Fibroblast of skin of back (primary cell): ENCODE measurements around the gene AGAP4. TPM values are rescaled to one million over a fixed set of nuclear protein-coding genes. Genes with fewer than 3 reads are reported as not detected.
"Not testable (repeated sequence)": the region's sequence is repeated elsewhere in the genome, so short reads cannot be mapped to it uniquely, and the experiment has no call there.

Experiments used
- DNase-seq: peaks from one replicate; pipeline ENCODE4 v3.0.0-alpha.2; 2013
- polyA plus RNA-seq, 2 experiments: library from polyadenylated mRNA; unstranded; fragments of 120-200 nt; gene quantifications; one replicate each; pipeline ENCODE4 v1.2.1, GENCODE V29; 2013; ENCODE audit not compliant: insufficient read length in 2 of 2

The AGAP4 gene
- 6.7 TPM for polyA plus RNA-seq (2013, experiment 1 of 2; ENCODE audit: insufficient read length)
- polyA plus RNA-seq (2013, experiment 2 of 2; ENCODE audit: insufficient read length) = 6.4 TPM

- DNase-seq = not testable (repeated sequence)
These were observed at the start of gene AGAP4 for GRCh38 chr10:45847400-45847799. AGAP4 (minus strand) TSS chr10:45847500; CDS start chr10:45847347, 153 bp downstream.

GRCh38 chr10:45890721-45891120, 43.4 kb upstream of the AGAP4 start:
- not testable (repeated sequence) for DNase-seq

DNA sequence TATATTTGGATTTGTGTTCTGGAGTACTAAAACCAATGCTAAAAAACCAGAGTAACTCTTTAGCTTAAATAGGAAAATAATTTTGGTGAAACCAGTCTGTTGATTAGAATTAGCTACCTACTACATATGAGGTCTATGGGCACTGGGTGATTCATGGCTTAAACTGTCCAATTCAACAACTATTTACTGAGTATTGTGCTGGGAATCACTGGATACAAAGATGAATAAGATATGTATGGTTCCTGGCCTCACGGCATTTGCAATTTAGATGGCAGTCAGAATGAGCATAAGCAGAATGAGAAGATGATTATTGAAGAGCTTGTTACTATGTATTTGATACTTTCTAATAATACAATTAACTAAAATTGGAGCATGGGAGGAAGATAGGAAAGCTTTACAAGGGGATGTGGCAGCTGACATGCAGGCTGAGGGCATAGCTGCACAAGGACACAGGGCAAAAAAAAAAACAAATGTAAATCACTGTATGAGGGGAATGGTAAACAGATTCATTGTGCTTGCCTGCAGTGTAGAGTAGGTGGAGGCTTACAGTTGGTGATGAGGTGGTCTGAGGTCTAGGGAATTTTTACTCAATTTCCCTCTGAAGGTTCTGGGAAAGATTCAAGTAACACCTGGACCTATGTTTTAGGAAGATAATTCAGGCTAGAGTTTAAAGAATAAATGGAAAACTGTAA, 42.4 kb upstream of the AGAP4 start:
- peak; percentile 5 for DNase-seq

- peak; percentile 32 for DNase-seq
These were observed 35.6 kb upstream of the AGAP4 start for GRCh38 chr10:45882880-45883279.

DNA sequence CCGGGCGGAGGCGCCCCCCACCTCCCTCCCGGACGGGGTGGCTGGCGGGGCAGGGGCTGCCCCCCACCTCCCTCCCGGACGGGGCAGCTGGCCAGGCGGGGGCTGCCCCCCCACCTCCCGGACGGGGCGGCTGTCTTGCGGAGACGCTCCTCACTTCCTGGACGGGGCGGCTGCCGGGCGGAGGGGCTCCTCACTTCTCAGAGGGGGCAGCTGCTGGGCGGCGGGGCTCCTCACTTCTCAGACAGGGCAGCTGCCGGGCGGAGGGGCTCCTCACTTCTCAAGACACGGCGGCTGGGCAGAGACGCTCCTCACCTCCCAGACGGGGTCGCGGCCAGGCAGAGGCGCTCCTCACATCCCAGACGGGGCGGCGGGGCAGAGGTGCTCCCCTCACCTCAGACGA, 18.1 kb upstream of the AGAP4 start:
- DNase-seq = not testable (repeated sequence)

- not testable (repeated sequence) for DNase-seq
These were observed 17.0 kb upstream of the AGAP4 start for GRCh38 chr10:45864264-45864663.

GRCh38 chr10:45863632-45864031, 16.3 kb upstream of the AGAP4 start:
- DNase-seq = not testable (repeated sequence)

DNA sequence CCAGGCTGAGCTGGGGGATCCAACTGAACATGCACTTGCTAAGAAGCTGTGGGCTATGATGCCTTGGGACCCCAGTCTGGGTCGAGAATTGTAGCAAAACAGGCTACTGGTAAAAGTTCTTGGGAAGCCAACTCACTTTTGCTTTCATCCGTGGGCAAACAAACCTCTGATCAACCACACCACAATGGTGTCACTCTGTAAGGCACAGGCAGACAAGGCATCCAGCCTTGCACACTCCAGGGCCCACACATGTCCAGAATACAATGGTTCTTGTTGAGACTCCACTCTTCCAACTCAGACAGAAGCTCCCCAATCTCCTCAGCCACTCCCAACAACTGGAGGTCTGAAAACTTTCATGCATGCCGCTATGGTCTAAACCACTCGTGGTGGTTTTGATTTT, 10.6 kb upstream of the AGAP4 start:
- DNase-seq = not testable (repeated sequence)

- not testable (repeated sequence) for DNase-seq
These were observed 1.2 kb upstream of the AGAP4 start for GRCh38 chr10:45848467-45848866.

- not testable (repeated sequence) for DNase-seq
These were observed 24.4 kb downstream of the AGAP4 start for GRCh38 chr10:45822918-45823317.

- peak; percentile 9 for DNase-seq
These were observed 27.0 kb downstream of the AGAP4 start for GRCh38 chr10:45820107-45820830.

DNA sequence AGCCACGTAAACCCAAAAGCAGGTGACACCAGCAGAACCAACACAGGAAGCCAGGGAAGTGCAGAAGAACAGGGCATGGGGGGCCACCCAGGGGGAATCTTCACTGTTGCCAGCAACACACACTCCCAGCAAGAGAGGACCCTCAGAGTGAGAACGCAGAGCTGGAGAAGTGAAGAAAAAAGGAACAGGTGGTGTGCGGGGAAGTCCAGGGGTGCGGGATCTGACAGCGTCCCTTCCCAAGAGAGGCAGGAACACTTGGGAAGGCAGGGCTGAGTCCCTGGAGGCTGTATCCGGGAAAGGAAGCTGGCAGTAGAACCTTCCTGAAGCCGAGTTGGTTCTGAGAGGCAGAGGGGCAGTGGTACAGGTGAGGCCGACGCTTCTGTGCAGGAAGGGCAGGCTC, 27.7 kb downstream of the AGAP4 start:
- DNase-seq = no peak

DNA sequence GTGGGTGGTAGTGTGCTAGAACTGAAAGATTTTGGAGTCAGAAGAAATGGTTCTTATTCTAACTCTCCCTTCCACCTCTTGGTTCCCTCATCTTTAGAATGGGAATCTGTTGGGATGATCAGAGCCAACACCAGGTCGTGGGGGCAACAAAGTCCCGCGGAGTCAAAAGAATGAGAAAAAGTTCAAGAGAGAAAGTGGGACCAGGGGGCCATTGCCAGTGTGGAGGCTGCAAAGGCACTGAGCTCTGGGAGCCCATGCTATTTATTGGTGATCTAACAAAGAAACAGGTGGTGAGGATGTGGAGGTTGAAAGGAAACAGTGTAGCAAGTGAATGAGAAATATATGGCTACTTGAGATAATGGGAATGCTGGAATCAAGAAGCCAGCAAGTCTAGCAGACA, 29.4 kb downstream of the AGAP4 start:
- no peak for DNase-seq

DNA sequence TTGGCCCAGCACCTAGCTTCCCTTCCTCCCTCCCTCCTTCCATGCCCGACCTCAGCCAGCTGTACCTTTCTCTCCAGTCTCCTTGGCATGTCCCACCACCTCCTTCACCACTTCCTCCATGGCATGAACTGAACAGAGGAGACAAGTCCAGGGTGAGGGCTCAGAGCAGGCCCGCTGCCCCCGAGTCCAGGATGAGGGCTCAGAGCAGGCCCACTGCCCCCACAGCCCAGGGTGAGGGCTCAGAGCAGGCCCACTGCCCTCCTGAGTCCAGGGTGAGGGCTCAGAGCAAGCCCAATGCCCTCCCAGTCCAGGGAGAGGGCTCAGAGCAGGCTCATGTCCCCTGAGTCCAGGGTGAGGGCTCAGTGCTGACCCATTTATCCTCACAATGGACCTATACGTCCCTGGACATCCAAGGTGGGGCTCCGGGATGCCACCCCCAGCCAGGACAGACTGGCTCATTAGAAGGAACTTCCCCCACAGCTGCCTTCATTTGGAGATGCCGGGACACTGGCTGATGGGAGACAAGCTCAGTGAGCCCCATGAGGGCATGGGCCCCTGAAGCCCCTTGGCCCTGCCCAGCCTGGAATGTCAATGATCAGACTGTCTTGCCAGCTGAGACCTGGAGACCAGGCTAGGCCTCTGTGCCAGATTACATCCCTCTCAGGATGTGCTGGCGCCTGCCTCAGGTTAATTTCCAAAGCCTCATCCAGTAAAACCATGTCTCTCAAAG, 30.0 kb downstream of the AGAP4 start:
- no peak for DNase-seq

- peak; percentile 31 for DNase-seq
These were observed 33.2 kb downstream of the AGAP4 start for GRCh38 chr10:45814146-45814545.

GRCh38 chr10:45812959-45813358, 34.3 kb downstream of the AGAP4 start:
- DNase-seq = not testable (repeated sequence)

DNA sequence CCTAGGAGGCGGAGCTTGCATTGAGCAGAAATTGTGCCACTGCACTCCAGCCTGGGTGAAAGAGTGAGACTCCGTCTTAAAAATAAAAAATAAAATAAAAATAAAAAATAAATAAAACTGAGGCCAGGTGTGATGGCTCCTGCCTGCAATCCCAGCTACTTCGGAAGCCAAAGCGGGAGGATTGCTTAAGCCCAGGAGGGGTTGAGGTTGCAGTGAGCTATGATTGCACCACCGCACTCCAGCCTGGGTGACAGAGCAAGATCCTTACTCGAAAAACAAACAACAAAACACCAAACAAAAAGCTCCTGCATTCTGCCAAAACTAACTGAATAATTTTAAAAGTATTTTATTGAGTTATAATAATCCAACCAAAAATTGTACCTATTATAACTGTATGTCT, 36.2 kb downstream of the AGAP4 start:
- no peak for DNase-seq

- peak; percentile 32 for DNase-seq
These were observed 37.5 kb downstream of the AGAP4 start for GRCh38 chr10:45809837-45810236.

- peak; percentile 8 for DNase-seq
These were observed 42.3 kb downstream of the AGAP4 start for GRCh38 chr10:45804996-45805395.

DNA sequence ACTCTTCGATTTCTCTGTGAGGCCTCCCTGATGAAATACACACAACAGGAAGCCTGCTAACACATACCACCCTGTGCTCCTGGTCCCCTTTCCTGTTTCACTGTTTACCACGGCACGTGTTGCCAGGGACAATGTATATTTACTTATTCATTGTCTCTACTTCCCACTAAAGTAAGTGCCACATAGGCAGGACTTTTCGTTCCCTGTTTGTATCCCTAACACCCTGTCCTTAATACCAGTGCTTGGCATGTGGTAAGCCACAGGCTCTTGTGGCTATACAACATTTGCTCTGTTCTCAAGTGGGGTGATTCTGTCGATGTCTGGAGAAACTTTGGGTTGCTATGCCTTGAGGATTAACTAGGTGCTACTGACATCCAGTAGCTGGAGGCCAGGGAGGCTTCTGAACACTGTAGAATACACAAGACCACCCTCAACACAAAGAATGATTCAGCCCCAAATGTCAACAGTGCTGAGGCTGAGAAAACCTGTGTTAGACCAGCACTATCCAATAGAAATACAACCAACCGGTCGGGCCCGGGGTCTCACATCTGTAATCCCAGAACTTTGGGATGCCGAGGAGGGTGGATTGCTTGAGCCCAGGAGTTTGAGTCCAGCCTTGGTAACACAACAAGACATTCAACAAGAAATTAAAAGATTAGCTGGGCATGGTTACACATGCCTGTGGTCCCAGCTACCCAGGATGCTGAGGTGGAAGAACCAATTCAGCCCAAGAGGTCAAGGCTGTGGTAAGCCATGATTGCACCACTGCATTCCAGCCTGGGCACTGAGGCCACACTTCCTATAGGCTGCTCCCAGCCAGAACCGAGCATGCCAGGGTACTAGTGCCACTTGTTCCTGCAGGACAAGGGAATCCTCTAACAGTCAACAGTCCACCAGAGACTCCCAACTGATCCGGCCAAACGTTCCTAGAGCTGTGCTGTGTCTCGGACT, 44.0 kb downstream of the AGAP4 start:
- DNase-seq = peak; percentile 21

GRCh38 chr10:45794761-45795160, 52.5 kb downstream of the AGAP4 start:
- not testable (repeated sequence) for DNase-seq
